ENCODE results near the gene CUEDC1. TPM values are rescaled to one million over a fixed set of nuclear protein-coding genes. Genes with fewer than 3 reads are reported as not detected.

CUEDC1 gene
- total and polyA plus RNA-seq, 2 of the 13 experiments (the other 11 are each of a cell fraction or from before 2014, with no cell fraction given): 7.4 to 12.9 TPM

DNA sequence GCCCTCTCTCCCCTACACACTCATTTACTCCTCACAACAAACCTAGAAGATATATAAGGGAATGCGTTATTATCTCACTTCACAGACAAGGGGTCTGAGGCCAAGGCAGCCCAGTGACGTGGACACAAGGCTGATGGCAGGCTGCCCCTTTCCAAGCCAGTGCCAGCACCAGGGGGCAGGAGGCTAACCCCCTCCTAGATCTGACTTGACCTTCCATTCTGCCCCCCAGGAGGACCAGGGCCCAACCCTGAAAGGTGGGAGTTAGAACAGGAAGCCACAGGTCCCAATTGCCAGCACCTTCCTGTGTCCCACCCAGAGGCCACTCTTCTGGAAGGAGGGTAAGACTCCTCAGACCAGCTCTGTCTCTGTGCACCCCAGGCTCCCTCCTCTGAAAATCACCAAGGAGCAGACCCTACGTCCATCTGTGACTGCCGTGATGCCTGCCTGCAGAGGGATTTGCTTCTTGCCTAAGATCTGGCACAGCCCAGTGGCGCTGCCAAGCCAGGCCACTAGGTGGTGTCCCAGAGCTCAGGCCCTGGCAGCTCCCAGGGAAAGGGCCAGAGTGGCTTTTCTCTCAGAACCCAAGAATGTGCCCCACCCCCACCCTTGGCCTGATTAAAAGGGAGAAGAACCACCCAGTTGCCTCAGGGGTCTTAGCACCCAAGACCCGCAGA lies 62.9 kb downstream of the CUEDC1 start (continued):
- TF ChIP-seq CAMTA2 (CRISPR knock-in tag; IDR thresholded peaks at IDR 0.05; ENCODE audit: borderline replicate concordance) (0 out of 2 replicates have a peak, but pooled peaks have one; percentile 4), SMC3 (IDR thresholded peaks at IDR 0.05; ENCODE audit: low read length) (peak; percentile 91), ZNF496 (CRISPR knock-in tag; IDR thresholded peaks at IDR 0.05; ENCODE audit: insufficient replicate concordance) (no peak), NRL (CRISPR knock-in tag; IDR thresholded peaks at IDR 0.05; ENCODE audit: borderline replicate concordance) (peak; percentile 87; the same call in 1 of the 2 replicates), ZNF205 (CRISPR knock-in tag; IDR thresholded peaks at IDR 0.05) (peak; percentile 60; the same call in 1 of the 2 replicates), ZNF672 (CRISPR knock-in tag; IDR thresholded peaks at IDR 0.05) (no peak), ZNF143 (CRISPR knock-in tag; IDR thresholded peaks at IDR 0.05) (no peak)
- TF ChIP-seq, protein P1, sequence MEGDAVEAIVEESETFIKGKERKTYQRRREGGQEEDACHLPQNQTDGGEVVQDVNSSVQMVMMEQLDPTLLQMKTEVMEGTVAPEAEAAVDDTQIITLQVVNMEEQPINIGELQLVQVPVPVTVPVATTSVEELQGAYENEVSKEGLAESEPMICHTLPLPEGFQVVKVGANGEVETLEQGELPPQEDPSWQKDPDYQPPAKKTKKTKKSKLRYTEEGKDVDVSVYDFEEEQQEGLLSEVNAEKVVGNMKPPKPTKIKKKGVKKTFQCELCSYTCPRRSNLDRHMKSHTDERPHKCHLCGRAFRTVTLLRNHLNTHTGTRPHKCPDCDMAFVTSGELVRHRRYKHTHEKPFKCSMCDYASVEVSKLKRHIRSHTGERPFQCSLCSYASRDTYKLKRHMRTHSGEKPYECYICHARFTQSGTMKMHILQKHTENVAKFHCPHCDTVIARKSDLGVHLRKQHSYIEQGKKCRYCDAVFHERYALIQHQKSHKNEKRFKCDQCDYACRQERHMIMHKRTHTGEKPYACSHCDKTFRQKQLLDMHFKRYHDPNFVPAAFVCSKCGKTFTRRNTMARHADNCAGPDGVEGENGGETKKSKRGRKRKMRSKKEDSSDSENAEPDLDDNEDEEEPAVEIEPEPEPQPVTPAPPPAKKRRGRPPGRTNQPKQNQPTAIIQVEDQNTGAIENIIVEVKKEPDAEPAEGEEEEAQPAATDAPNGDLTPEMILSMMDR (CRISPR knock-in tag; IDR thresholded peaks at IDR 0.05): peak; percentile 99
- TF ChIP-seq, protein P2, sequence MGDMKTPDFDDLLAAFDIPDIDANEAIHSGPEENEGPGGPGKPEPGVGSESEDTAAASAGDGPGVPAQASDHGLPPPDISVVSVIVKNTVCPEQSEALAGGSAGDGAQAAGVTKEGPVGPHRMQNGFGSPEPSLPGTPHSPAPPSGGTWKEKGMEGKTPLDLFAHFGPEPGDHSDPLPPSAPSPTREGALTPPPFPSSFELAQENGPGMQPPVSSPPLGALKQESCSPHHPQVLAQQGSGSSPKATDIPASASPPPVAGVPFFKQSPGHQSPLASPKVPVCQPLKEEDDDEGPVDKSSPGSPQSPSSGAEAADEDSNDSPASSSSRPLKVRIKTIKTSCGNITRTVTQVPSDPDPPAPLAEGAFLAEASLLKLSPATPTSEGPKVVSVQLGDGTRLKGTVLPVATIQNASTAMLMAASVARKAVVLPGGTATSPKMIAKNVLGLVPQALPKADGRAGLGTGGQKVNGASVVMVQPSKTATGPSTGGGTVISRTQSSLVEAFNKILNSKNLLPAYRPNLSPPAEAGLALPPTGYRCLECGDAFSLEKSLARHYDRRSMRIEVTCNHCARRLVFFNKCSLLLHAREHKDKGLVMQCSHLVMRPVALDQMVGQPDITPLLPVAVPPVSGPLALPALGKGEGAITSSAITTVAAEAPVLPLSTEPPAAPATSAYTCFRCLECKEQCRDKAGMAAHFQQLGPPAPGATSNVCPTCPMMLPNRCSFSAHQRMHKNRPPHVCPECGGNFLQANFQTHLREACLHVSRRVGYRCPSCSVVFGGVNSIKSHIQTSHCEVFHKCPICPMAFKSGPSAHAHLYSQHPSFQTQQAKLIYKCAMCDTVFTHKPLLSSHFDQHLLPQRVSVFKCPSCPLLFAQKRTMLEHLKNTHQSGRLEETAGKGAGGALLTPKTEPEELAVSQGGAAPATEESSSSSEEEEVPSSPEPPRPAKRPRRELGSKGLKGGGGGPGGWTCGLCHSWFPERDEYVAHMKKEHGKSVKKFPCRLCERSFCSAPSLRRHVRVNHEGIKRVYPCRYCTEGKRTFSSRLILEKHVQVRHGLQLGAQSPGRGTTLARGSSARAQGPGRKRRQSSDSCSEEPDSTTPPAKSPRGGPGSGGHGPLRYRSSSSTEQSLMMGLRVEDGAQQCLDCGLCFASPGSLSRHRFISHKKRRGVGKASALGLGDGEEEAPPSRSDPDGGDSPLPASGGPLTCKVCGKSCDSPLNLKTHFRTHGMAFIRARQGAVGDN (CRISPR knock-in tag; IDR thresholded peaks at IDR 0.05): peak; percentile 80
- TF ChIP-seq, protein P3, sequence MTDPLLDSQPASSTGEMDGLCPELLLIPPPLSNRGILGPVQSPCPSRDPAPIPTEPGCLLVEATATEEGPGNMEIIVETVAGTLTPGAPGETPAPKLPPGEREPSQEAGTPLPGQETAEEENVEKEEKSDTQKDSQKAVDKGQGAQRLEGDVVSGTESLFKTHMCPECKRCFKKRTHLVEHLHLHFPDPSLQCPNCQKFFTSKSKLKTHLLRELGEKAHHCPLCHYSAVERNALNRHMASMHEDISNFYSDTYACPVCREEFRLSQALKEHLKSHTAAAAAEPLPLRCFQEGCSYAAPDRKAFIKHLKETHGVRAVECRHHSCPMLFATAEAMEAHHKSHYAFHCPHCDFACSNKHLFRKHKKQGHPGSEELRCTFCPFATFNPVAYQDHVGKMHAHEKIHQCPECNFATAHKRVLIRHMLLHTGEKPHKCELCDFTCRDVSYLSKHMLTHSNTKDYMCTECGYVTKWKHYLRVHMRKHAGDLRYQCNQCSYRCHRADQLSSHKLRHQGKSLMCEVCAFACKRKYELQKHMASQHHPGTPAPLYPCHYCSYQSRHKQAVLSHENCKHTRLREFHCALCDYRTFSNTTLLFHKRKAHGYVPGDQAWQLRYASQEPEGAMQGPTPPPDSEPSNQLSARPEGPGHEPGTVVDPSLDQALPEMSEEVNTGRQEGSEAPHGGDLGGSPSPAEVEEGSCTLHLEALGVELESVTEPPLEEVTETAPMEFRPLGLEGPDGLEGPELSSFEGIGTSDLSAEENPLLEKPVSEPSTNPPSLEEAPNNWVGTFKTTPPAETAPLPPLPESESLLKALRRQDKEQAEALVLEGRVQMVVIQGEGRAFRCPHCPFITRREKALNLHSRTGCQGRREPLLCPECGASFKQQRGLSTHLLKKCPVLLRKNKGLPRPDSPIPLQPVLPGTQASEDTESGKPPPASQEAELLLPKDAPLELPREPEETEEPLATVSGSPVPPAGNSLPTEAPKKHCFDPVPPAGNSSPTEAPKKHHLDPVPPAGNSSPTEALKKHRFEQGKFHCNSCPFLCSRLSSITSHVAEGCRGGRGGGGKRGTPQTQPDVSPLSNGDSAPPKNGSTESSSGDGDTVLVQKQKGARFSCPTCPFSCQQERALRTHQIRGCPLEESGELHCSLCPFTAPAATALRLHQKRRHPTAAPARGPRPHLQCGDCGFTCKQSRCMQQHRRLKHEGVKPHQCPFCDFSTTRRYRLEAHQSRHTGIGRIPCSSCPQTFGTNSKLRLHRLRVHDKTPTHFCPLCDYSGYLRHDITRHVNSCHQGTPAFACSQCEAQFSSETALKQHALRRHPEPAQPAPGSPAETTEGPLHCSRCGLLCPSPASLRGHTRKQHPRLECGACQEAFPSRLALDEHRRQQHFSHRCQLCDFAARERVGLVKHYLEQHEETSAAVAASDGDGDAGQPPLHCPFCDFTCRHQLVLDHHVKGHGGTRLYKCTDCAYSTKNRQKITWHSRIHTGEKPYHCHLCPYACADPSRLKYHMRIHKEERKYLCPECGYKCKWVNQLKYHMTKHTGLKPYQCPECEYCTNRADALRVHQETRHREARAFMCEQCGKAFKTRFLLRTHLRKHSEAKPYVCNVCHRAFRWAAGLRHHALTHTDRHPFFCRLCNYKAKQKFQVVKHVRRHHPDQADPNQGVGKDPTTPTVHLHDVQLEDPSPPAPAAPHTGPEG (CRISPR knock-in tag; IDR thresholded peaks at IDR 0.05): 0 out of 2 replicates have a peak, but pooled peaks have one; percentile 14

Measured in HepG2 (cell line).